ENCODE measurements around the gene FOXN3. TPM values are rescaled to one million over a fixed set of nuclear protein-coding genes. Genes with fewer than 3 reads are reported as not detected.

The FOXN3 gene
- total RNA-seq, 1 experiment from 2014 or later, result 125 TPM

GRCh38 chr14:89125216-89125615 is 291.8 kb downstream of the FOXN3 start:
- Histone ChIP-seq H3K9me3 (ENCODE audit: control insufficient read depth, low read depth, low read length) (no peaks in the 10 kb centered on the region), H4K8ac (replicated peaks; ENCODE audit: insufficient read length, low read depth, low read length) (no peak overlapping the region), H3T11ph (ENCODE audit: low read length) (no peak overlapping the region), H3K27me3 (ENCODE audit: insufficient read depth, low read length) (no peaks in the 10 kb centered on the region), H3K18ac (ENCODE audit: insufficient read length, low read depth, low read length) (no peak overlapping the region), H3K4ac (ENCODE audit: low read depth, low read length) (no peak overlapping the region), H3K4me1 (ENCODE audit: insufficient read depth, low read length) (peaks cover 11% of the 10 kb centered on the region), H4K20me1 (ENCODE audit: control insufficient read depth, insufficient read depth, insufficient read length) (no peaks in the 10 kb centered on the region), H3K27ac (ENCODE audit: insufficient read length, low read depth, low read length) (no peak overlapping the region), H3K23ac (ENCODE audit: insufficient read length, low read depth, low read length) (no peak overlapping the region), H2BK15ac (ENCODE audit: low read depth, low read length) (no peak overlapping the region), H3K4me2 (ENCODE audit: insufficient read depth, insufficient read length, low read length) (no peak overlapping the region), H3K14ac (ENCODE audit: insufficient read depth, low read length) (no peak overlapping the region), H2AFZ (ENCODE audit: low read length) (no peak overlapping the region), H3K79me2 (ENCODE audit: insufficient read depth, low read length) (no peaks in the 10 kb centered on the region), H4K91ac (ENCODE audit: insufficient read length, low read depth, low read length) (no peak overlapping the region), H2AK5ac (ENCODE audit: insufficient read length, low read length) (no peak overlapping the region), H2BK120ac (ENCODE audit: low read depth, low read length, poor library complexity, severe bottlenecking) (no peak overlapping the region), H2BK12ac (ENCODE audit: insufficient read length, low read depth, low read length) (no peak overlapping the region), H3K9ac (ENCODE audit: extremely low read depth, insufficient read length, low read length) (no peak overlapping the region), H3K79me1 (ENCODE audit: insufficient read depth, low read depth, low read length, poor library complexity, severe bottlenecking) (no peaks in the 10 kb centered on the region), H2BK5ac (ENCODE audit: insufficient read length, low read length) (no peak overlapping the region), H3K23me2 (ENCODE audit: insufficient read length, low read depth, low read length, poor library complexity, severe bottlenecking) (no peaks in the 10 kb centered on the region), H3K56ac (ENCODE audit: insufficient read length, low read depth, low read length) (no peak overlapping the region), H2BK20ac (ENCODE audit: low read depth, low read length, poor library complexity, severe bottlenecking) (no peak overlapping the region), H4K5ac (ENCODE audit: insufficient read length, low read depth, low read length) (no peak overlapping the region)
- H3K4me1 Mint-ChIP-seq, result peaks cover 18 to 21% of the 10 kb centered on the region in 2 experiments
- no peak overlapping the region for H3K4me3 Mint-ChIP-seq
- peaks cover 26% of the 10 kb centered on the region for H3K27me3 Mint-ChIP-seq (ENCODE audit: low read depth)
- DNase-seq, result no peak
- no peak overlapping the region for H3K27ac Mint-ChIP-seq
- H3K36me3 Mint-ChIP-seq (ENCODE audit: insufficient read depth in 1 of 3, low read depth in 3 of 3), result no peaks in the 10 kb centered on the region; a peak in 2 of 7 replicates
- WGBS (ENCODE audit: extremely low coverage, insufficient read length, low lambda C conversion rate), result no CpG with 5 or more reads among the region's 4 CpGs
- H3K9me3 Mint-ChIP-seq, result peaks cover 0 to 3% of the 10 kb centered on the region in 2 experiments; a peak in 2 of 5 replicates
- no peak for TF ChIP-seq CTCF (conservative IDR thresholded peaks at IDR 0.05)
